WTC11 (cell line): ENCODE measurements around the gene NPAS3. TPM values are rescaled to one million over a fixed set of nuclear protein-coding genes. Genes with fewer than 3 reads are reported as not detected.

ENCODE experiments used
- ATAC-seq: fragments of 200-7000 bp; cut with Tn5 transposase; 2 replicates; pipeline ENCODE4 v1.10.0; 2021; ENCODE audit warnings: mild to moderate bottlenecking, moderate library complexity
- CTCF ChIA-PET: fragments of 300-600 bp; sonication (Branson Sonifier 250); formaldehyde crosslinking; loops from one replicate; lab custom pipeline; 2021; ENCODE audit warnings: antibody characterized with exemption; lab: Charles Lee
- POLR2A ChIA-PET: fragments of 350-600 bp; sonication (Branson Sonifier 250); formaldehyde crosslinking; loops from one replicate; lab custom pipeline; 2021; ENCODE audit warnings: antibody characterized with exemption; lab: Charles Lee
- DNase-seq: peaks from one replicate; pipeline ENCODE4 v3.0.0; 2021; ENCODE audit warnings: low spot score
- H3K27ac Mint-ChIP-seq: 2 replicates; pipeline ENCODE4 v1.8.0; 2021; ENCODE audit warnings: mixed read lengths
- H3K27me3 Mint-ChIP-seq: 2 replicates; pipeline ENCODE4 v1.8.0; 2021; ENCODE audit warnings: low read depth, mild to moderate bottlenecking, moderate library complexity, mixed read lengths
- H3K36me3 Mint-ChIP-seq: 2 replicates; pipeline ENCODE4 v1.8.0; 2021; ENCODE audit warnings: mixed read lengths
- H3K4me1 Mint-ChIP-seq: 2 replicates; pipeline ENCODE4 v1.8.0; 2022; ENCODE audit warnings: mixed read lengths
- H3K4me3 Mint-ChIP-seq: 2 replicates; pipeline ENCODE4 v1.8.0; 2021; ENCODE audit warnings: mild to moderate bottlenecking, moderate library complexity, mixed read lengths
- H3K9me3 Mint-ChIP-seq: 2 replicates; pipeline ENCODE4 v1.8.0; 2021; ENCODE audit warnings: mixed read lengths
- CBFB ChIP-seq: sonication (generic); formaldehyde crosslinking; IDR thresholded peaks from 2 replicates; pipeline ENCODE4 v1.8.1; 2022; ENCODE audit warnings: mild to moderate bottlenecking, low read depth, missing genetic modification reagents
- CREB1 ChIP-seq: sonication (generic); formaldehyde crosslinking; IDR thresholded peaks from 2 replicates; pipeline ENCODE4 v1.8.0; 2023; ENCODE audit warnings: mild to moderate bottlenecking, missing genetic modification reagents
- EMX1 ChIP-seq: fragments of 250-450 bp; sonication (Bioruptor Pico); IDR thresholded peaks from 2 replicates; pipeline ENCODE4 v1.8.0; 2021; ENCODE audit warnings: mild to moderate bottlenecking
- ETV6 ChIP-seq: sonication (generic); formaldehyde crosslinking; IDR thresholded peaks from 2 replicates; pipeline ENCODE4 v1.8.1; 2022; ENCODE audit warnings: mild to moderate bottlenecking, missing genetic modification reagents
- NFE2L1 ChIP-seq: sonication (generic); formaldehyde crosslinking; IDR thresholded peaks from 2 replicates; pipeline ENCODE4 v1.8.1; 2023; ENCODE audit warnings: missing genetic modification reagents
- NFYB ChIP-seq: sonication (generic); formaldehyde crosslinking; conservative IDR thresholded peaks from 2 replicates; pipeline ENCODE4 v1.8.0; 2022; ENCODE audit warnings: low read depth, missing genetic modification reagents
- PRRX2 ChIP-seq: fragments of 250-450 bp; sonication (Bioruptor Pico); IDR thresholded peaks from 2 replicates; pipeline ENCODE4 v1.8.0; 2021; ENCODE audit warnings: mild to moderate bottlenecking
- TEAD4 ChIP-seq: sonication (generic); formaldehyde crosslinking; IDR thresholded peaks from 2 replicates; pipeline ENCODE4 v1.8.0; 2022; ENCODE audit warnings: mild to moderate bottlenecking, missing genetic modification reagents
- TP53 ChIP-seq: sonication (generic); formaldehyde crosslinking; IDR thresholded peaks from 2 replicates; pipeline ENCODE4 v1.8.1; 2023; ENCODE audit warnings: mild to moderate bottlenecking, missing genetic modification reagents
- ZNF219 ChIP-seq: sonication (generic); formaldehyde crosslinking; IDR thresholded peaks from 2 replicates; pipeline ENCODE4 v1.8.0; 2023; ENCODE audit warnings: missing genetic modification reagents, mild to moderate bottlenecking, borderline replicate concordance
- ZNF317 ChIP-seq: sonication (generic); formaldehyde crosslinking; IDR thresholded peaks from 2 replicates; pipeline ENCODE4 v1.8.1; 2023; ENCODE audit warnings: low read depth, mild to moderate bottlenecking, moderate library complexity, missing genetic modification reagents, borderline replicate concordance
- ZNF671 ChIP-seq: fragments of 250-450 bp; sonication (Bioruptor Pico); IDR thresholded peaks from 2 replicates; pipeline ENCODE4 v1.8.0; 2021; ENCODE audit warnings: mild to moderate bottlenecking
- total RNA-seq: library from RNA; stranded (reverse); gene quantifications from 3 replicates; pipeline ENCODE4 v1.2.3, GENCODE V29; 2021
- TF ChIP-seq, protein P1 (sequence below): sonication (generic); formaldehyde crosslinking; IDR thresholded peaks from 2 replicates; pipeline ENCODE4 v1.8.0; 2022; ENCODE audit warnings: mild to moderate bottlenecking, missing genetic modification reagents
- TF ChIP-seq, protein P2 (sequence below): sonication (generic); formaldehyde crosslinking; IDR thresholded peaks from 2 replicates; pipeline ENCODE4 v1.8.1; 2023; ENCODE audit warnings: mild to moderate bottlenecking, missing genetic modification reagents
- TF ChIP-seq, protein P3 (sequence below): sonication (generic); formaldehyde crosslinking; IDR thresholded peaks from 2 replicates; pipeline ENCODE4 v1.8.1; 2022; ENCODE audit warnings: mild to moderate bottlenecking, missing genetic modification reagents, moderate library complexity, borderline replicate concordance
- TF ChIP-seq, protein P4 (sequence below): sonication (generic); formaldehyde crosslinking; IDR thresholded peaks from 2 replicates; pipeline ENCODE4 v1.8.0; 2022; ENCODE audit warnings: mild to moderate bottlenecking, missing genetic modification reagents
- TF ChIP-seq, protein P5 (sequence below): fragments of 200-600 bp; IDR thresholded peaks from 2 replicates; pipeline ENCODE4 v1.8.0; 2022; ENCODE audit warnings: antibody characterized with exemption
- TF ChIP-seq, protein P6 (sequence below): sonication (generic); formaldehyde crosslinking; IDR thresholded peaks from 2 replicates; pipeline ENCODE4 v1.8.0; 2022; ENCODE audit warnings: mild to moderate bottlenecking, missing genetic modification reagents
- TF ChIP-seq, protein P7 (sequence below): sonication (generic); formaldehyde crosslinking; conservative IDR thresholded peaks from 2 replicates; pipeline ENCODE4 v1.8.1; 2023; ENCODE audit warnings: mild to moderate bottlenecking, low read depth, missing genetic modification reagents, moderate library complexity
- TF ChIP-seq, protein P8 (sequence below): sonication (generic); formaldehyde crosslinking; IDR thresholded peaks from 2 replicates; pipeline ENCODE4 v1.8.1; 2022; ENCODE audit warnings: missing genetic modification reagents, borderline replicate concordance
- TF ChIP-seq, protein P9 (sequence below): sonication (generic); formaldehyde crosslinking; IDR thresholded peaks from 2 replicates; pipeline ENCODE4 v1.8.1; 2022; ENCODE audit warnings: low read depth, mild to moderate bottlenecking, moderate library complexity, missing genetic modification reagents, borderline replicate concordance

The NPAS3 gene
- total RNA-seq, 1 experiment from 2014 or later: 3.2 TPM

DNA sequence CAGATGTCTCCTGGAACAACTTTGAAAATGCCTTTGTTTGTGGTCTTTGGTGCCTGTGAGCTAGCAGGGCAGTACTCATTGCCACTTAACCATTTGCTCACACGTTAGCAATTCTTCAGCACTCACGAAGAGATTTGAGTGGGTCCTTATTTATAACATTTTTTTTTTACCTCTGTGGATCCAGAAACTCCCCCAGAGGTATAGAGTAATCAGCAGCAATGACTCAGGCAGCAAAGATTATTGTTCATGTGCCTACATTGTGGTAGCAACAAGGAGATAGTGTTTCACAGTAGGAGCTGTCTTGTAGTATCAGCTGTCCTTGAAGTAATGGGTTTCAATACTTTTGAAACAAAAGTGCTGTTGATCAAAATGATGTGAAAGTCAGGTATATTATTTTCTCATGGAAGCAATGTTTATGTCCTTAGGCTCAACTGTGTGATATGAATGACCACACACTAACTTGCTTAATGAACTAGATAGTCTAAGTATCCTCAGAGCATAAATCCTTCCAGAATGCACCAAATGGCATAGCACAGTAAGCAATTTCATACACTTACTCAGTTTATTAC, 708.1 kb downstream of the NPAS3 start (continued):
- TF ChIP-seq ZNF219 (CRISPR knock-in tag) (no peak), ZNF317 (CRISPR knock-in tag) (no peak), TEAD4 (CRISPR knock-in tag) (no peak)
- TF ChIP-seq, all 79 proteins: peak for 0

DNA sequence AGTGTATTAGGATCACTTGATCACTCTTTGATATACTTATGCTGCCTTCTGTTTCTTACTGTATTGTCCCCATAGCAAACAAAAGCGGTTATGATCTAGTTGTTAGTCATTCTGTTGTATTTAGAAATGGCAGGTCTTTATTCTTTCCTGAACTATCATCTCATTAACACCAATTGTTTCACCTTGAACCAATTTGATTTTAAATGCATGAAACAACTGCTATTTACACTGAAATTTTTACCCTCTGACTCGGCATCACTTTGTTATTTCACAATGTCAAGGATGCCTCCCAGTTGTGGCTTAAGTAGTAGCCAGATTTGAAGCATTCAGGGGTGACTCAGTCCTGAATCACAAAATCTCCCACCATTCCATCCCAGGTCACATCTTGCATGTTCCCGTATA, 708.7 kb downstream of the NPAS3 start:
- no peaks in the 10 kb centered on the region for H3K9me3 Mint-ChIP-seq
- DNase-seq (no peak), ATAC-seq (no peak)
- H3K27me3 Mint-ChIP-seq: no peaks in the 10 kb centered on the region
- ChIA-PET POLR2A (no interaction called here), CTCF (no interaction called here)
- H3K4me3 Mint-ChIP-seq: no peak overlapping the region
- no peak for TF ChIP-seq NFE2L1
- TF ChIP-seq, all 79 proteins: peak for 0
- no peaks in the 10 kb centered on the region for H3K36me3 Mint-ChIP-seq
- H3K27ac Mint-ChIP-seq: no peak overlapping the region
- peaks cover 15% of the 10 kb centered on the region for H3K4me1 Mint-ChIP-seq

DNA sequence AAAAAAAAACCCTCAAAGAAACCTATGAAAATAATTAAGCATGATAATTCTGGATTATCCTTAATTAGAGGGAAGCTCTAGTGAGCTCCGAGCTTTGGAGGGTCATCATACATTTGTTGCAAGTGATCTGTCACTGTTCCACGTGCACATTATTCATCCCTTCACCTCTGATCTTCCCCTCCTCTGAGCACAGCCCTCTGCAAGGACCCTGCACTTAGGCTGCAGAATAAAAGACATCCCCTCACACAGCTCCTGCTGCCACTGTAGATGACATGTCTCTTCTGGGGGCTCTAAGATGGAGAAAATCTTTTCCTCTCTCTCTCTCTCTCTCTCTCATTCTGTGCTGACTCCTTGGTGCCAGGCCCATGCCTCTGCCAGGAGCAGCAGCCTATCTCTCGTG, 711.8 kb downstream of the NPAS3 start:
- TF ChIP-seq TP53 (CRISPR knock-in tag) (no peak), PRRX2 (CRISPR knock-in tag) (no peak), ZNF671 (CRISPR knock-in tag) (no peak), CBFB (CRISPR knock-in tag) (no peak), EMX1 (no peak), CREB1 (no peak), ETV6 (CRISPR knock-in tag) (no peak), NFYB (CRISPR knock-in tag) (no peak)
- TF ChIP-seq, protein P1, sequence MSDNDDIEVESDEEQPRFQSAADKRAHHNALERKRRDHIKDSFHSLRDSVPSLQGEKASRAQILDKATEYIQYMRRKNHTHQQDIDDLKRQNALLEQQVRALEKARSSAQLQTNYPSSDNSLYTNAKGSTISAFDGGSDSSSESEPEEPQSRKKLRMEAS: no peak
- TF ChIP-seq, protein P2, sequence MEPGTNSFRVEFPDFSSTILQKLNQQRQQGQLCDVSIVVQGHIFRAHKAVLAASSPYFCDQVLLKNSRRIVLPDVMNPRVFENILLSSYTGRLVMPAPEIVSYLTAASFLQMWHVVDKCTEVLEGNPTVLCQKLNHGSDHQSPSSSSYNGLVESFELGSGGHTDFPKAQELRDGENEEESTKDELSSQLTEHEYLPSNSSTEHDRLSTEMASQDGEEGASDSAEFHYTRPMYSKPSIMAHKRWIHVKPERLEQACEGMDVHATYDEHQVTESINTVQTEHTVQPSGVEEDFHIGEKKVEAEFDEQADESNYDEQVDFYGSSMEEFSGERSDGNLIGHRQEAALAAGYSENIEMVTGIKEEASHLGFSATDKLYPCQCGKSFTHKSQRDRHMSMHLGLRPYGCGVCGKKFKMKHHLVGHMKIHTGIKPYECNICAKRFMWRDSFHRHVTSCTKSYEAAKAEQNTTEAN (CRISPR knock-in tag): no peak
- TF ChIP-seq, protein P3, sequence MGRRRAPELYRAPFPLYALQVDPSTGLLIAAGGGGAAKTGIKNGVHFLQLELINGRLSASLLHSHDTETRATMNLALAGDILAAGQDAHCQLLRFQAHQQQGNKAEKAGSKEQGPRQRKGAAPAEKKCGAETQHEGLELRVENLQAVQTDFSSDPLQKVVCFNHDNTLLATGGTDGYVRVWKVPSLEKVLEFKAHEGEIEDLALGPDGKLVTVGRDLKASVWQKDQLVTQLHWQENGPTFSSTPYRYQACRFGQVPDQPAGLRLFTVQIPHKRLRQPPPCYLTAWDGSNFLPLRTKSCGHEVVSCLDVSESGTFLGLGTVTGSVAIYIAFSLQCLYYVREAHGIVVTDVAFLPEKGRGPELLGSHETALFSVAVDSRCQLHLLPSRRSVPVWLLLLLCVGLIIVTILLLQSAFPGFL (CRISPR knock-in tag): no peak
- TF ChIP-seq, protein P4, sequence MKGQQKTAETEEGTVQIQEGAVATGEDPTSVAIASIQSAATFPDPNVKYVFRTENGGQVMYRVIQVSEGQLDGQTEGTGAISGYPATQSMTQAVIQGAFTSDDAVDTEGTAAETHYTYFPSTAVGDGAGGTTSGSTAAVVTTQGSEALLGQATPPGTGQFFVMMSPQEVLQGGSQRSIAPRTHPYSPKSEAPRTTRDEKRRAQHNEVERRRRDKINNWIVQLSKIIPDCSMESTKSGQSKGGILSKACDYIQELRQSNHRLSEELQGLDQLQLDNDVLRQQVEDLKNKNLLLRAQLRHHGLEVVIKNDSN (CRISPR knock-in tag): no peak
- TF ChIP-seq, protein P5, sequence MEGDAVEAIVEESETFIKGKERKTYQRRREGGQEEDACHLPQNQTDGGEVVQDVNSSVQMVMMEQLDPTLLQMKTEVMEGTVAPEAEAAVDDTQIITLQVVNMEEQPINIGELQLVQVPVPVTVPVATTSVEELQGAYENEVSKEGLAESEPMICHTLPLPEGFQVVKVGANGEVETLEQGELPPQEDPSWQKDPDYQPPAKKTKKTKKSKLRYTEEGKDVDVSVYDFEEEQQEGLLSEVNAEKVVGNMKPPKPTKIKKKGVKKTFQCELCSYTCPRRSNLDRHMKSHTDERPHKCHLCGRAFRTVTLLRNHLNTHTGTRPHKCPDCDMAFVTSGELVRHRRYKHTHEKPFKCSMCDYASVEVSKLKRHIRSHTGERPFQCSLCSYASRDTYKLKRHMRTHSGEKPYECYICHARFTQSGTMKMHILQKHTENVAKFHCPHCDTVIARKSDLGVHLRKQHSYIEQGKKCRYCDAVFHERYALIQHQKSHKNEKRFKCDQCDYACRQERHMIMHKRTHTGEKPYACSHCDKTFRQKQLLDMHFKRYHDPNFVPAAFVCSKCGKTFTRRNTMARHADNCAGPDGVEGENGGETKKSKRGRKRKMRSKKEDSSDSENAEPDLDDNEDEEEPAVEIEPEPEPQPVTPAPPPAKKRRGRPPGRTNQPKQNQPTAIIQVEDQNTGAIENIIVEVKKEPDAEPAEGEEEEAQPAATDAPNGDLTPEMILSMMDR: no peak
- TF ChIP-seq, protein P6, sequence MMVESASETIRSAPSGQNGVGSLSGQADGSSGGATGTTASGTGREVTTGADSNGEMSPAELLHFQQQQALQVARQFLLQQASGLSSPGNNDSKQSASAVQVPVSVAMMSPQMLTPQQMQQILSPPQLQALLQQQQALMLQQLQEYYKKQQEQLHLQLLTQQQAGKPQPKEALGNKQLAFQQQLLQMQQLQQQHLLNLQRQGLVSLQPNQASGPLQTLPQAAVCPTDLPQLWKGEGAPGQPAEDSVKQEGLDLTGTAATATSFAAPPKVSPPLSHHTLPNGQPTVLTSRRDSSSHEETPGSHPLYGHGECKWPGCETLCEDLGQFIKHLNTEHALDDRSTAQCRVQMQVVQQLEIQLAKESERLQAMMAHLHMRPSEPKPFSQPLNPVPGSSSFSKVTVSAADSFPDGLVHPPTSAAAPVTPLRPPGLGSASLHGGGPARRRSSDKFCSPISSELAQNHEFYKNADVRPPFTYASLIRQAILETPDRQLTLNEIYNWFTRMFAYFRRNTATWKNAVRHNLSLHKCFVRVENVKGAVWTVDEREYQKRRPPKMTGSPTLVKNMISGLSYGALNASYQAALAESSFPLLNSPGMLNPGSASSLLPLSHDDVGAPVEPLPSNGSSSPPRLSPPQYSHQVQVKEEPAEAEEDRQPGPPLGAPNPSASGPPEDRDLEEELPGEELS (CRISPR knock-in tag): no peak
- TF ChIP-seq, protein P7, sequence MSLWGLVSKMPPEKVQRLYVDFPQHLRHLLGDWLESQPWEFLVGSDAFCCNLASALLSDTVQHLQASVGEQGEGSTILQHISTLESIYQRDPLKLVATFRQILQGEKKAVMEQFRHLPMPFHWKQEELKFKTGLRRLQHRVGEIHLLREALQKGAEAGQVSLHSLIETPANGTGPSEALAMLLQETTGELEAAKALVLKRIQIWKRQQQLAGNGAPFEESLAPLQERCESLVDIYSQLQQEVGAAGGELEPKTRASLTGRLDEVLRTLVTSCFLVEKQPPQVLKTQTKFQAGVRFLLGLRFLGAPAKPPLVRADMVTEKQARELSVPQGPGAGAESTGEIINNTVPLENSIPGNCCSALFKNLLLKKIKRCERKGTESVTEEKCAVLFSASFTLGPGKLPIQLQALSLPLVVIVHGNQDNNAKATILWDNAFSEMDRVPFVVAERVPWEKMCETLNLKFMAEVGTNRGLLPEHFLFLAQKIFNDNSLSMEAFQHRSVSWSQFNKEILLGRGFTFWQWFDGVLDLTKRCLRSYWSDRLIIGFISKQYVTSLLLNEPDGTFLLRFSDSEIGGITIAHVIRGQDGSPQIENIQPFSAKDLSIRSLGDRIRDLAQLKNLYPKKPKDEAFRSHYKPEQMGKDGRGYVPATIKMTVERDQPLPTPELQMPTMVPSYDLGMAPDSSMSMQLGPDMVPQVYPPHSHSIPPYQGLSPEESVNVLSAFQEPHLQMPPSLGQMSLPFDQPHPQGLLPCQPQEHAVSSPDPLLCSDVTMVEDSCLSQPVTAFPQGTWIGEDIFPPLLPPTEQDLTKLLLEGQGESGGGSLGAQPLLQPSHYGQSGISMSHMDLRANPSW: no peak
- TF ChIP-seq, protein P8, sequence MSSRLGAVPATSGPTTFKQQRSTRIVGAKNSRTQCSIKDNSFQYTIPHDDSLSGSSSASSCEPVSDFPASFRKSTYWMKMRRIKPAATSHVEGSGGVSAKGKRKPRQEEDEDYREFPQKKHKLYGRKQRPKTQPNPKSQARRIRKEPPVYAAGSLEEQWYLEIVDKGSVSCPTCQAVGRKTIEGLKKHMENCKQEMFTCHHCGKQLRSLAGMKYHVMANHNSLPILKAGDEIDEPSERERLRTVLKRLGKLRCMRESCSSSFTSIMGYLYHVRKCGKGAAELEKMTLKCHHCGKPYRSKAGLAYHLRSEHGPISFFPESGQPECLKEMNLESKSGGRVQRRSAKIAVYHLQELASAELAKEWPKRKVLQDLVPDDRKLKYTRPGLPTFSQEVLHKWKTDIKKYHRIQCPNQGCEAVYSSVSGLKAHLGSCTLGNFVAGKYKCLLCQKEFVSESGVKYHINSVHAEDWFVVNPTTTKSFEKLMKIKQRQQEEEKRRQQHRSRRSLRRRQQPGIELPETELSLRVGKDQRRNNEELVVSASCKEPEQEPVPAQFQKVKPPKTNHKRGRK: no peak
- TF ChIP-seq, protein P9, sequence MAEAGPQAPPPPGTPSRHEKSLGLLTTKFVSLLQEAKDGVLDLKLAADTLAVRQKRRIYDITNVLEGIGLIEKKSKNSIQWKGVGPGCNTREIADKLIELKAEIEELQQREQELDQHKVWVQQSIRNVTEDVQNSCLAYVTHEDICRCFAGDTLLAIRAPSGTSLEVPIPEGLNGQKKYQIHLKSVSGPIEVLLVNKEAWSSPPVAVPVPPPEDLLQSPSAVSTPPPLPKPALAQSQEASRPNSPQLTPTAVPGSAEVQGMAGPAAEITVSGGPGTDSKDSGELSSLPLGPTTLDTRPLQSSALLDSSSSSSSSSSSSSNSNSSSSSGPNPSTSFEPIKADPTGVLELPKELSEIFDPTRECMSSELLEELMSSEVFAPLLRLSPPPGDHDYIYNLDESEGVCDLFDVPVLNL (CRISPR knock-in tag): no peak
- TF ChIP-seq, all 79 proteins: peak for 0
- no peak overlapping the region for H3K4me3 Mint-ChIP-seq
- H3K9me3 Mint-ChIP-seq: no peaks in the 10 kb centered on the region
- H3K27me3 Mint-ChIP-seq: no peaks in the 10 kb centered on the region
- H3K27ac Mint-ChIP-seq: no peak overlapping the region
- DNase-seq: no peak
- H3K36me3 Mint-ChIP-seq: no peaks in the 10 kb centered on the region
- H3K4me1 Mint-ChIP-seq: peaks cover 10% of the 10 kb centered on the region
- no peak for ATAC-seq
- CTCF ChIA-PET: no interaction called here
- POLR2A ChIA-PET: no interaction called here
